ENCODE data around the gene FARP1.

FARP1 gene

GRCh38 chr13:98203646-98204326, 60.9 kb downstream of the FARP1 start:
- no peak for TF ChIP-seq CTCF (IDR thresholded peaks at IDR 0.05; ENCODE audit: control extremely low read depth, extremely low read depth, low read depth, missing control alignments)

GRCh38 chr13:98204546-98204945, 61.7 kb downstream of the FARP1 start:
- no peak for DNase-seq (ENCODE audit: extremely low spot score)
- POLR2A ChIA-PET = no interaction called here
- TF ChIP-seq CTCF (IDR thresholded peaks at IDR 0.05; ENCODE audit: control extremely low read depth, extremely low read depth, low read depth, missing control alignments) = no peak
- CTCF ChIA-PET = interaction anchor here (2.3 kb wide), 1 partner anchor 11 kb away, joined by 9 read pairs; no protein-coding TSS in a partner anchor

More at GRCh38 chr13:98203646-98204326, 60.9 kb downstream of the FARP1 start:
- ChIA-PET CTCF (interaction anchor here (2.3 kb wide), 1 partner anchor 12 kb away, joined by 9 read pairs; no protein-coding TSS in a partner anchor), POLR2A (no interaction called here)
- no peak for DNase-seq (ENCODE audit: extremely low spot score)

- CTCF ChIA-PET = interaction anchor here (1.4 to 1.8 kb wide), 2 partner anchors 9 to 11 kb away, joined by 4 read pairs; no protein-coding TSS in a partner anchor
- POLR2A ChIA-PET = no interaction called here
- no peak for DNase-seq (ENCODE audit: extremely low spot score)
Measured at GRCh38 chr13:98206946-98207345, 64.1 kb downstream of the FARP1 start.

GRCh38 chr13:98207416-98207815, 64.5 kb downstream of the FARP1 start:
- CTCF ChIA-PET = interaction anchor here (1.8 kb wide), 1 partner anchor 8 kb away, joined by 4 read pairs; no protein-coding TSS in a partner anchor
- POLR2A ChIA-PET = no interaction called here

More at GRCh38 chr13:98206946-98207345, 64.1 kb downstream of the FARP1 start:
- TF ChIP-seq CTCF (IDR thresholded peaks at IDR 0.05; ENCODE audit: control extremely low read depth, extremely low read depth, low read depth, missing control alignments) = no peak

GRCh38 chr13:98208606-98209005, 65.7 kb downstream of the FARP1 start:
- no peak for TF ChIP-seq CTCF (IDR thresholded peaks at IDR 0.05; ENCODE audit: control extremely low read depth, extremely low read depth, low read depth, missing control alignments)
- POLR2A ChIA-PET = no interaction called here
- CTCF ChIA-PET = no interaction called here
- no peak for DNase-seq (ENCODE audit: extremely low spot score)

More at GRCh38 chr13:98207416-98207815, 64.5 kb downstream of the FARP1 start:
- DNase-seq (ENCODE audit: extremely low spot score) = no peak
- no peak for TF ChIP-seq CTCF (IDR thresholded peaks at IDR 0.05; ENCODE audit: control extremely low read depth, extremely low read depth, low read depth, missing control alignments)

- ChIA-PET CTCF (no interaction called here), POLR2A (no interaction called here)
- no peak for TF ChIP-seq CTCF (IDR thresholded peaks at IDR 0.05; ENCODE audit: control extremely low read depth, extremely low read depth, low read depth, missing control alignments)
- DNase-seq (ENCODE audit: extremely low spot score) = no peak
Measured at GRCh38 chr13:98212763-98213162, 69.9 kb downstream of the FARP1 start.
